Esophagus (tissue), 2 donors: ENCODE measurements around the gene ALG6. TPM values are rescaled to one million over a fixed set of nuclear protein-coding genes. Genes with fewer than 3 reads are reported as not detected.

Experiments used
- H3K27ac ChIP-seq, 2 donors: one replicate each; pipeline ENCODE4 v1.5.1; 2013; ENCODE audit warnings: low read depth in 2 of 2, mild to moderate bottlenecking in 2 of 2, inconsistent platforms in 1 of 2, low read length in 1 of 2, moderate library complexity in 1 of 2
- H3K27me3 ChIP-seq, 2 donors: one replicate each; pipeline ENCODE4 v1.6.1; 2013; ENCODE audit warnings: low read length in 2 of 2, control low read depth in 1 of 2, mild to moderate bottlenecking in 1 of 2; ENCODE audit not compliant: insufficient read depth in 2 of 2, control insufficient read depth in 1 of 2
- H3K36me3 ChIP-seq, 2 donors: one replicate each; pipeline ENCODE4 v1.6.1; 2013; ENCODE audit warnings: low read length in 1 of 2; ENCODE audit not compliant: control insufficient read depth in 2 of 2, insufficient read depth in 2 of 2
- H3K4me1 ChIP-seq, 2 donors: one replicate each; pipeline ENCODE4 v1.6.1; 2013; ENCODE audit warnings: low read length in 1 of 2; ENCODE audit not compliant: control insufficient read depth in 2 of 2, insufficient read depth in 2 of 2
- H3K4me3 ChIP-seq, 2 donors: one replicate each; pipeline ENCODE4 v1.5.1; 2013; ENCODE audit warnings: low read length in 2 of 2, mild to moderate bottlenecking in 2 of 2, low read depth in 1 of 2, moderate library complexity in 1 of 2
- H3K9me3 ChIP-seq, 2 donors: one replicate each; pipeline ENCODE4 v1.6.1; 2013; ENCODE audit warnings: mild to moderate bottlenecking in 2 of 2, low read depth in 1 of 2, low read length in 1 of 2, moderate library complexity in 1 of 2; ENCODE audit not compliant: control insufficient read depth in 2 of 2, insufficient read depth in 1 of 2
- WGBS, 2 donors: extraction: QIAGEN DNeasy Blood & Tissue Kit; methylation state at CpG; one replicate each; pipeline ENCODE4 v1.1.7; 2013; 5-methylcytosine and 5-hydroxymethylcytosine counted together
- polyA plus RNA-seq, 2 donors: library from polyadenylated mRNA; stranded (reverse); fragments of 200-250 nt; gene quantifications; one replicate each; pipeline ENCODE4 v1.2.3, GENCODE V29; 2013
- donor health status: healthy with polysubstance abuse.
- donor health status: Bipolar disorder and iron deficiency.

Gene ALG6
- polyA plus RNA-seq, 2 donors, result 8.3 to 14.1 TPM

DNA sequence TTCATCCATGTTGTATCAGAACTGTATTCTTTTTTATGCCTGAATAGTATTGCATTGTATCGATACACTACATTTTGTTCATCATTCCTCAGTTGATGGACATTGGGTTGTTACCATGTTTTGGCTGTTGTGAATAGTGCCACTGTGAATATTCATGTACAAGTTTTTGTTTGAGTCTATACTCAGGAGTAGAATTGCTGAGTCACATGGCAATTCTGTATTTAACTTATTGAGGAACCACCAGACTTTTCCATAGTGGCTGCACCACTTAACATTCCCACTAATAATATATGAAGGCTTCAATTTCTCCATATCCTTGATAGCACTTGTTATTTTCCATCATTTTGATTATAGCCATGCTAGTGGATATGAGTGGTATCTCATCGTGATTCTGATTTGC is 56.2 kb downstream of the ALG6 start:
- H3K36me3 ChIP-seq, result peaks cover 0 to 2% of the 10 kb centered on the region in 2 donors
- WGBS, 2 donors, result 96 to 98% methylated on average over 2 of the region's 2 CpGs
- no peaks in the 10 kb centered on the region for H3K9me3 ChIP-seq
- no peaks in the 10 kb centered on the region for H3K4me1 ChIP-seq
- no peaks in the 10 kb centered on the region for H3K27me3 ChIP-seq
- no peak overlapping the region for H3K4me3 ChIP-seq
- H3K27ac ChIP-seq, result no peak overlapping the region

DNA sequence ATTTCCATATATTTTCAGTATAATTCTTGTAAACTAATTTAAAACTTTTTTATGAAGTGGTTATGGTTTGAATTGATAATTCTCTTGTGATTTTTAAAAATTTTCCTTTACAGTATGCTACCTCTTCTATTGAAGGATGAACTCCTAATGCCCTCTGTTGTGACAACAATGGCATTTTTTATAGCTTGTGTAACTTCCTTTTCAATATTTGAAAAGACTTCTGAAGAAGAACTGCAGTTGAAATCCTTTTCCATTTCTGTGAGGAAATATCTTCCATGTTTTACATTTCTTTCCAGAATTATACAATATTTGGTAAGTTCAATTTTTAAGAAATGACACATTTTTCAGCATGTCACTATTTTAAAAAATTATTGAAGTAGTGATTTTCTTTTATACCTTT is 61.4 kb downstream of the ALG6 start:
- Histone ChIP-seq H3K4me1 (no peaks in the 10 kb centered on the region), H3K27ac (no peak overlapping the region), H3K27me3 (no peaks in the 10 kb centered on the region), H3K4me3 (no peak overlapping the region), H3K9me3 (no peaks in the 10 kb centered on the region), H3K36me3 (no peaks in the 10 kb centered on the region)

DNA sequence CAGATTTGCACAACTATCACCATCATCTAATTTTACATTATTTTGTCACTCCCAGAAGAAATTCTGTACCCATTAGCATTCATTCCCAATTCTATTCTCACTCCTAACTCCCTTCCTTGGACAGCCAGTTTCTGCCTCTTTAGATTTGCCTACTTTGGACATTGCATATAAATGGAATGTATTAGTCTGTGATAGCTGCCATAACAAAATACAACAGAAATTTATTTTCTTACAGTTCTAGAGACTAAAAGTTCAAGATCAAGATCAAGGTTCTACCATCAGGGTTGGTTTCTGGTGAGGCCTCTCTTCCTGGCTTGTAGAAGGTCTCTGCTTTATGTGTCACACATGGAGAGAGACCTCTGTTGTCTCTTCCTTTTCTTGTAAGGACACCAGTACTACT is 61.9 kb downstream of the ALG6 start:
- Histone ChIP-seq H3K9me3 (no peaks in the 10 kb centered on the region), H3K27ac (no peak overlapping the region), H3K4me3 (no peak overlapping the region), H3K4me1 (no peaks in the 10 kb centered on the region), H3K36me3 (no peaks in the 10 kb centered on the region), H3K27me3 (no peaks in the 10 kb centered on the region)

DNA sequence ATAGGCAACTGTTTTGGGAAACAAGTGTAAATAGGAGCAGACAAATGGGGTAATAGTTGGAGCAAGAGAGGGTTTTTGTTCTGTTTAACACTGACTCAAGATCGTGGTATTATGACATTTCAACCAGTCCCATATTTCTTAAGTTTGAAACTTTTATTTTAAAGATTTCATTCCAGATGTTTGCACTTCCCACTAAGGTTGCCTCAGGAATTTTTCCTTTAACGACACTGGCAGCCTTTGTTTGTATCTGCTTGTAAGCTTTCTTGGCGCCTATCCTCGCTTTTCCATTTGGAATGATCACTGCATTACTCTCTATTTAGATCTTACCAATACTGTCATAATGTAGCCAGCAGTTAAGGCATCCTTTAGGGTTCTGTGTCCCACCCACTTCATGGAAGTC is 67.7 kb downstream of the ALG6 start:
- H3K4me1 ChIP-seq, result no peaks in the 10 kb centered on the region
- H3K27me3 ChIP-seq, result no peaks in the 10 kb centered on the region
- 62 to 79% methylated on average over 4 of the region's 4 CpGs for WGBS, 2 donors
- no peaks in the 10 kb centered on the region for H3K9me3 ChIP-seq
- no peak overlapping the region for H3K4me3 ChIP-seq
- no peaks in the 10 kb centered on the region for H3K36me3 ChIP-seq
- H3K27ac ChIP-seq, result no peak overlapping the region

DNA sequence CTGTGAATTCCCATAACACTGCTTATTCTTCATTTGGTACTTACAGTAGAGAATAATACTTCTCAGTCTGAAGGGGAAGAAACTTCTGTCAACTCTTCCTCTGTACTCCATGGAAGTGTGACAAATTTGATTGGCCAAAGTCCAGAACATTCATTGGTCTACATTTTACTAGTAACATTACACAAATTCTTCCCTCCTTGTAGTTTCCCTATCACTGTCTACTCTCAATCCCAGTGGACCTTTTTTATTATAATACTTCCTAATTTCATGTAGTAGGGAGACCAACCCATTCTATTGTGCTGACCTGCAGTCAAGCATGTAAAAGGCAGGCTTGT is 74.7 kb downstream of the ALG6 start:
- Histone ChIP-seq H3K36me3 (no peaks in the 10 kb centered on the region), H3K4me3 (no peak overlapping the region), H3K9me3 (no peaks in the 10 kb centered on the region), H3K27me3 (no peaks in the 10 kb centered on the region), H3K4me1 (no peaks in the 10 kb centered on the region), H3K27ac (no peak overlapping the region)

DNA sequence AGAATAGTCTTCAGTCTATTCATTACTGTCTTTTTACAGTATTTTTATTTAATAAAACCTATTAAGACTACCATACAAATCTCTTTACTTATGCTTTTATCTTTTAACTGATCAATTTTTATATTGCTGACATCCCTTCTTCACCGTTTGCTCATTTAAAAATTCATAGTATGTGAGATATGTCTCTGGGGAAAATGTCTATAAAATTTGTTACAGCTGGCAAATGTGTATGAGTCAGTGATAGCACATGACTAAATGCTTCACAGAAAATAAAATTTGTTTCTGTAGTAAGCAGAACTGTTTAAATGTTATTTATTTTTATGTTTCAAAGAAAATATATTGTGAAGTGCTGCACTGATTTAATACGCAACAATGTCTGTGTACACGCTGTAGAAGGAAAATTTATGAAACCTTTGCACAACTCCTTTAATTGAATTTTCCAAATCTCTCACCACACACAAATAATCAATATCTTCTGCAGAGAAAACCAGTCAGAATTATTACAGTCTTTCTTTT is 81.4 kb downstream of the ALG6 start:
- no peaks in the 10 kb centered on the region for H3K4me1 ChIP-seq
- no peak overlapping the region for H3K4me3 ChIP-seq
- 93 to 95% methylated on average over 3 of the region's 3 CpGs for WGBS, 2 donors
- H3K27me3 ChIP-seq, result no peaks in the 10 kb centered on the region
- no peak overlapping the region for H3K27ac ChIP-seq
- no peaks in the 10 kb centered on the region for H3K9me3 ChIP-seq
- no peaks in the 10 kb centered on the region for H3K36me3 ChIP-seq

DNA sequence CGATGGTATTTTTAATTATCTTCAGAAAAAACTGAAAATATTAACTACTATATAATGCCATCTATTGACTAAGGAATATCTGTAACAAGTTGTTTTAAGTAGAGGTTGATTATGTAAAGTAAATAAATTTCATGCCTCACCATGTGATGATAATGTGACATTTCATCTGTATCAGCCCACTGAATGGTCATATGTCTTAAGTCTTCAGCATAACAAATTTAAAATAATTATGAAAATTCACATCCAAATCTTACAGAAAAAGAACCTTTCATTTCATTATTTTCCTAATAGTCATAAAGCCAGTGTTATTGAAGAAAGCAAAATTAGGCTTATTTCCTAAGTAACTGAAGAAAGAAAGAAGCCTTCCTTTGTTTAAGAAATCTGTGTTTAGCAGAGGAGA is 83.0 kb downstream of the ALG6 start:
- Histone ChIP-seq H3K36me3 (no peaks in the 10 kb centered on the region), H3K4me3 (no peak overlapping the region), H3K4me1 (no peaks in the 10 kb centered on the region), H3K27ac (no peak overlapping the region), H3K9me3 (no peaks in the 10 kb centered on the region), H3K27me3 (no peaks in the 10 kb centered on the region)
- WGBS, 2 donors, result 64 to 87% methylated on average over 1 of the region's 1 CpG

DNA sequence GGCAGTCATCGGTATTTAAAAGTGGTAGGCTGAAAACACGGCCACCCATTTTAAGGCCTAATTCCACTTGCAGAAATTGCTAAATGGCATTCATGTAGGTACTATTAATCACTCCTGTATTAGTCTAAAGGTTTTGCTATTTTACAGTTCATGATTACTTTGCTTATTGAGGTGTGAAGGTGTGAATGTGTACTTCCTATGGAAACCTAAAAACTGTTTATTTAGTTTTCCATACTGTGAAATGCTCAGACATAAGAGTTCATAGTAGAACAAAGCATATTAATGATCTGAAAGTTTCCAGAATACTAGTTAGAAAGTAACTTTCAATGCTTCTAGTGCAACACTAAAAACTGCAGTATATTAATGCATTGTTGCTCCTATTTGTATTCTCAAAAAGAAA is 85.8 kb downstream of the ALG6 start:
- H3K4me1 ChIP-seq, result no peaks in the 10 kb centered on the region
- H3K36me3 ChIP-seq, result no peaks in the 10 kb centered on the region
- no peaks in the 10 kb centered on the region for H3K9me3 ChIP-seq
- 93 to 97% methylated on average over 2 of the region's 2 CpGs for WGBS, 2 donors
- H3K4me3 ChIP-seq, result no peak overlapping the region
- no peaks in the 10 kb centered on the region for H3K27me3 ChIP-seq
- H3K27ac ChIP-seq, result no peak overlapping the region

DNA sequence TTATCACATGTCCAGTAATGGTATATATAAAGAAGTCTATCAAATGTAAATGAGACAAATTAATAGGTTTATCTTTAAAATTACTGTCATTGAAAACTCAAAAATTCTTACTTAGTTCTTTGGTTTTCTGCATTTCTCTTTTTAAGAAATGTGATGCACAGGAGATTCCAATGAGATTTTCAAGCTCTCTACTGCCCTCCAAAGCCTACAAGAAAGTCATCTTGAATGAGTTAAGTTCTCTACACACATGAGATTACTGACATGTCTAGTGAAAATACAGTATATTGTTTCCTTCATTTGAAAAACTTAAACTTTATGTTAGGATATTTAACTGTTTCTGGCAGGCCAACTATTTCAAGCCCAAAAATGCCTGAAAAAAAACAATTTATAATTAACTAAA is 86.8 kb downstream of the ALG6 start:
- Histone ChIP-seq H3K36me3 (no peaks in the 10 kb centered on the region), H3K9me3 (no peaks in the 10 kb centered on the region), H3K4me1 (no peaks in the 10 kb centered on the region), H3K27me3 (no peaks in the 10 kb centered on the region), H3K4me3 (no peak overlapping the region), H3K27ac (no peak overlapping the region)

DNA sequence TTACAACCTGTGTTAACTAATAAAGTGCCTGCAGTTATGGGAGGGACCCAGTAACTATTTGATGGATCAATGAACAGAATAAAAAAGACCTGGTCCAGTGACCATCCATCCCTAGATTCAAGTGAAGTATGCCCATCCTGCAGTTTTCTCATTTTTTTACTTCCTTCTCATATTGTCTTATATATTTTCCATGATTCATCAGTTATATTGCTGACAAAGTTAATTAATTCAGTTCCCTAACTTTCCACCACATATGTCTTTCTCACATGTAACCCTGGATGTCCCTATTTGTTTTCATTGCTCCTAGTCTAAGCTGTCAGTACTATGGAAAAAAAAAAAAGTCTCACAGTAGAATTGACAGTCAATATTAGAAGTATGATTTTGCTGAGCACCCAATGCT is 91.3 kb downstream of the ALG6 start:
- Histone ChIP-seq H3K9me3 (no peaks in the 10 kb centered on the region), H3K27ac (no peak overlapping the region), H3K27me3 (no peaks in the 10 kb centered on the region), H3K4me1 (no peaks in the 10 kb centered on the region), H3K36me3 (no peaks in the 10 kb centered on the region), H3K4me3 (no peak overlapping the region)
